HCT116 (cell line): Measurements from ENCODE around the gene TEX22. TPM values are rescaled to one million over a fixed set of nuclear protein-coding genes. Genes with fewer than 3 reads are reported as not detected.

Experiments used
- ATAC-seq: fragments of 200-7000 bp; cut with Tn5 transposase; 2 replicates; pipeline ENCODE4 v1.9.1; 2020; ENCODE audit warnings: mild to moderate bottlenecking, moderate library complexity
- BruUV-seq: library from RNA; stranded (reverse); fragments of 400-500 nt; replicated peaks from 2 replicates; lab custom pipeline; 2021; lab: Mats Ljungman, UMichigan
- CTCF ChIA-PET: fragments of 300-600 bp; sonication (Branson Sonifier 250); formaldehyde crosslinking; loops from one replicate; lab custom pipeline; 2021; ENCODE audit warnings: antibody characterized with exemption; lab: Charles Lee
- POLR2A ChIA-PET: fragments of 300-600, 350-600 bp; sonication (Branson Sonifier 250); formaldehyde crosslinking; loops from one replicate; lab custom pipeline; 2021; ENCODE audit warnings: antibody characterized with exemption; lab: Charles Lee
- RAD21 ChIA-PET, 2 experiments: fragments of 300-600 bp; sonication (Branson Sonifier 250); formaldehyde crosslinking; loops; one replicate each; lab custom pipeline; 2023; ENCODE audit warnings: low total read pairs in 2 of 2; ENCODE audit not compliant: uncharacterized antibody in 2 of 2, unreplicated experiment in 2 of 2, low non-redundant PET in 1 of 2; lab: Charles Lee
- DNase-seq: peaks from one replicate; pipeline ENCODE4 v3.0.0-alpha.2; 2010; ENCODE audit warnings: low read depth, low spot score
- H2AFZ ChIP-seq: fragments of 200-600 bp; shearing (Covaris generic), sonication (generic); 2 replicates; pipeline ENCODE4 v1.6.1; 2017; ENCODE audit warnings: low read depth, mixed run types, mixed read lengths, antibody characterized with exemption, low read length; ENCODE audit not compliant: poor library complexity, severe bottlenecking
- H3K27ac ChIP-seq: 2 replicates; pipeline ENCODE4 v1.5.1; 2012; ENCODE audit warnings: low read depth, low read length
- H3K27me3 ChIP-seq: fragments of 200-600 bp; sonication (generic); 2 replicates; pipeline ENCODE4 v1.6.1; 2016; ENCODE audit warnings: mixed run types, low read length, mixed read lengths; ENCODE audit not compliant: insufficient read depth
- H3K36me3 ChIP-seq, 2 experiments: fragments of 200-500 bp in 1 of 2; fragments of 200-600 bp in 1 of 2; sonication (Bioruptor generic) in 1 of 2; sonication (generic) in 1 of 2; 2 replicates each; pipeline versions ENCODE4 v1.5.1 to v1.6.1; 2014 to 2016; ENCODE audit warnings: low read length in 2 of 2, inconsistent platforms in 1 of 2, mixed read lengths in 1 of 2, mixed run types in 1 of 2; ENCODE audit not compliant: insufficient read depth in 2 of 2, control insufficient read depth in 1 of 2
- H3K4me1 ChIP-seq, 2 experiments: fragments of 200-600 bp in 1 of 2; sonication (generic) in 1 of 2; 2 replicates each; pipeline versions ENCODE4 v1.5.1 to v1.6.1; 2012 to 2017; ENCODE audit warnings: low read length in 2 of 2, inconsistent platforms in 1 of 2, mild to moderate bottlenecking in 1 of 2, mixed read lengths in 1 of 2, mixed run types in 1 of 2, moderate library complexity in 1 of 2; ENCODE audit not compliant: insufficient read depth in 2 of 2, control insufficient read depth in 1 of 2
- H3K4me2 ChIP-seq: fragments of 200-600 bp; sonication (generic); 2 replicates; pipeline ENCODE4 v1.6.1; 2017; ENCODE audit warnings: mixed run types, low read length, mixed read lengths
- H3K4me3 ChIP-seq, 2 experiments: fragments of 200-600 bp in 1 of 2; sonication (generic) in 1 of 2; replicated peaks in 1 of 2; 2 replicates each; pipeline ENCODE4 v1.5.1; 2011 to 2016; ENCODE audit warnings: low read length in 2 of 2, control low read depth in 1 of 2, low read depth in 1 of 2, mild to moderate bottlenecking in 1 of 2, mixed read lengths in 1 of 2, mixed run types in 1 of 2
- H3K79me2 ChIP-seq: fragments of 200-600 bp; sonication (generic); 2 replicates; pipeline ENCODE4 v1.6.1; 2017; ENCODE audit warnings: mild to moderate bottlenecking, mixed run types, low read length, moderate library complexity, mixed read lengths; ENCODE audit not compliant: insufficient read depth
- H3K9ac ChIP-seq: fragments of 200-600 bp; sonication (generic); 2 replicates; pipeline ENCODE4 v1.6.1; 2016; ENCODE audit warnings: low read length, mixed read lengths
- H3K9me2 ChIP-seq: fragments of 200-600 bp; sonication (generic), shearing (Covaris generic); 2 replicates; pipeline ENCODE4 v1.6.1; 2017; ENCODE audit warnings: mixed run types, mild to moderate bottlenecking, moderate library complexity; ENCODE audit not compliant: insufficient read depth
- H3K9me3 ChIP-seq, 2 experiments: fragments of 200-500 bp in 1 of 2; fragments of 200-600 bp in 1 of 2; sonication (Bioruptor generic) in 1 of 2; sonication (generic) in 1 of 2; 2 replicates each; pipeline ENCODE4 v1.6.1; 2014 to 2017; ENCODE audit warnings: low read length in 2 of 2, mixed read lengths in 2 of 2, inconsistent platforms in 1 of 2, low read depth in 1 of 2, mild to moderate bottlenecking in 1 of 2, mixed run types in 1 of 2, moderate library complexity in 1 of 2; ENCODE audit not compliant: control insufficient read depth in 1 of 2, insufficient read depth in 1 of 2
- H4K20me1 ChIP-seq: fragments of 200-600 bp; sonication (generic), shearing (Covaris generic); 2 replicates; pipeline ENCODE4 v1.6.1; 2017; ENCODE audit warnings: mixed run types, mild to moderate bottlenecking, moderate library complexity; ENCODE audit not compliant: insufficient read depth
- ATF3 ChIP-seq: IDR thresholded peaks from 2 replicates; pipeline ENCODE4 v1.6.1; 2012
- CBX3 ChIP-seq: IDR thresholded peaks from 2 replicates; pipeline ENCODE4 v1.6.1; 2012; ENCODE audit warnings: low read depth
- CEBPB ChIP-seq: IDR thresholded peaks from 2 replicates; pipeline ENCODE4 v1.6.1; 2012; ENCODE audit warnings: low read depth
- EGR1 ChIP-seq: IDR thresholded peaks from 2 replicates; pipeline ENCODE4 v1.6.1; 2012; ENCODE audit warnings: low read depth
- ELF1 ChIP-seq: IDR thresholded peaks from 2 replicates; pipeline ENCODE4 v1.6.1; 2012; ENCODE audit warnings: low read depth, borderline replicate concordance
- EZH2 ChIP-seq: fragments of 200-600 bp; sonication (generic); IDR thresholded peaks from 2 replicates; pipeline ENCODE4 v1.6.1; 2017; ENCODE audit warnings: antibody characterized with exemption, mixed run types
- EZH2phosphoT487 ChIP-seq: fragments of 200-600 bp; IDR thresholded peaks from 2 replicates; pipeline ENCODE4 v1.6.1; 2018; ENCODE audit warnings: antibody characterized with exemption, borderline replicate concordance
- FOSL1 ChIP-seq: IDR thresholded peaks from 2 replicates; pipeline ENCODE4 v1.6.1; 2012; ENCODE audit warnings: low read depth
- JUND ChIP-seq: IDR thresholded peaks from 2 replicates; pipeline ENCODE4 v1.6.1; 2012
- POLR2A ChIP-seq: IDR thresholded peaks from 2 replicates; pipeline ENCODE4 v1.7.0; 2011; ENCODE audit warnings: borderline replicate concordance; ENCODE audit not compliant: insufficient read depth, insufficient read length; ENCODE audit errors: extremely low read depth
- REST ChIP-seq: IDR thresholded peaks from 2 replicates; pipeline ENCODE4 v1.6.1; 2012; ENCODE audit warnings: low read depth
- SP1 ChIP-seq: IDR thresholded peaks from 2 replicates; pipeline ENCODE4 v1.6.1; 2012; ENCODE audit warnings: low read depth
- ZFX ChIP-seq: fragments of 450-650 bp; IDR thresholded peaks from 2 replicates; pipeline ENCODE4 v1.6.1; 2017
- intact Hi-C: fragments of 100-400 bp; cut with micrococcal nuclease; formaldehyde crosslinking; loops from 2 replicates; pipeline ENCODE4 v1.10.0; 2022
- total RNA-seq: library from RNA; stranded (reverse); gene quantifications from one replicate; pipeline ENCODE4 v1.2.1, GENCODE V29; 2021; ENCODE audit not compliant: unreplicated experiment

TEX22 gene
- total RNA-seq, 1 experiment from 2014 or later: 3.8 TPM

GRCh38 chr14:105424861-105425260 lies 26.5 kb downstream of the TEX22 start:
- Histone ChIP-seq H4K20me1 (peaks cover under 1% of the 10 kb centered on the region; the same call in 1 of the 2 replicates), H3K9ac (no peak overlapping the region), H3K4me3 (no peak overlapping the region), H3K79me2 (peaks cover 91% of the 10 kb centered on the region), H3K9me2 (no peaks in the 10 kb centered on the region), H3K4me2 (no peak overlapping the region), H3K27me3 (no peaks in the 10 kb centered on the region), H3K4me1 (peaks cover 10 to 33% of the 10 kb centered on the region in 2 experiments), H3K27ac (no peak overlapping the region; the same call in 1 of the 2 replicates), H3K9me3 (no peaks in the 10 kb centered on the region), H3K36me3 (peaks cover 4 to 21% of the 10 kb centered on the region in 2 experiments; a peak in 3 of 4 replicates), H2AFZ (no peak overlapping the region)
- BruUV-seq: no TSS peak
- intact Hi-C loops: no loop called here
- ATAC-seq (no peak), DNase-seq (no peak)
- RAD21 ChIA-PET: no interaction called here
- TF ChIP-seq ZFX (no peak), EZH2 (no peak), ATF3 (no peak)
- CTCF ChIA-PET: no interaction called here
- POLR2A ChIA-PET: no interaction called here

- Histone ChIP-seq H4K20me1 (peaks cover 10% of the 10 kb centered on the region), H3K27ac (no peak overlapping the region), H3K9ac (no peak overlapping the region)
- intact Hi-C loops: no loop called here
- BruUV-seq: no TSS peak
- no peak for TF ChIP-seq SP1
- TF ChIP-seq FOSL1: no peak
- no peak for TF ChIP-seq ELF1
- TF ChIP-seq EZH2phosphoT487: no peak
- TF ChIP-seq CBX3: no peak
- TF ChIP-seq ATF3: no peak
- no peak for TF ChIP-seq POLR2A
- TF ChIP-seq REST: no peak
- TF ChIP-seq CEBPB: no peak
- no peak for TF ChIP-seq ZFX
- no peak for TF ChIP-seq EZH2
- TF ChIP-seq JUND: no peak
- no peak for TF ChIP-seq EGR1
- TF ChIP-seq, all 23 proteins: peak for 0
- Histone ChIP-seq H3K4me1 (peaks cover 20 to 40% of the 10 kb centered on the region in 2 experiments), H3K79me2 (peaks cover 94% of the 10 kb centered on the region), H3K36me3 (peaks cover 4 to 21% of the 10 kb centered on the region in 2 experiments; a peak in 3 of 4 replicates), H3K9me3 (no peaks in the 10 kb centered on the region), H2AFZ (no peak overlapping the region), H3K4me3 (no peak overlapping the region), H3K27me3 (no peaks in the 10 kb centered on the region), H3K4me2 (no peak overlapping the region), H3K9me2 (no peaks in the 10 kb centered on the region)
- ChIA-PET POLR2A (no interaction called here), CTCF (no interaction called here), RAD21 (no interaction called here)
- DNase-seq (no peak), ATAC-seq (no peak)
These were observed 27.5 kb downstream of the TEX22 start for GRCh38 chr14:105425823-105426247.
